Upper lobe of right lung (tissue), 1 donor: ENCODE data around the gene ACKR2. TPM values are rescaled to one million over a fixed set of nuclear protein-coding genes. Genes with fewer than 3 reads are reported as not detected.
A peak's percentile ranks its signal among the peaks of the same experiment; 100 is the strongest.

Experiments
- ATAC-seq: fragments of 200-7000 bp; cut with Tn5 transposase; one replicate; pipeline ENCODE4 v1.9.1; 2020; ENCODE audit warnings: mild to moderate bottlenecking, moderate library complexity
- DNase-seq: peaks from one replicate; pipeline ENCODE4 v3.0.0-alpha.2; 2020
- H3K27ac ChIP-seq: fragments of 200-600 bp; one replicate; pipeline ENCODE4 v1.8.0; 2022
- H3K27me3 ChIP-seq: fragments of 200-600 bp; one replicate; pipeline ENCODE4 v1.8.0; 2022; ENCODE audit warnings: mild to moderate bottlenecking
- H3K36me3 ChIP-seq: fragments of 200-600 bp; one replicate; pipeline ENCODE4 v1.8.0; 2022
- H3K4me1 ChIP-seq: fragments of 200-600 bp; one replicate; pipeline ENCODE4 v1.8.0; 2022
- H3K4me3 ChIP-seq: fragments of 200-600 bp; one replicate; pipeline ENCODE4 v1.8.0; 2022; ENCODE audit warnings: mild to moderate bottlenecking
- H3K9me3 ChIP-seq: fragments of 200-600 bp; one replicate; pipeline ENCODE4 v1.8.0; 2022
- intact Hi-C: fragments of 100-400 bp; cut with DNase I; formaldehyde crosslinking; loops from one replicate; pipeline ENCODE4 v1.11.0; 2022
- total RNA-seq: library from RNA; stranded (reverse); fragmentation: NEBNext Ultra II Directional; extraction: Animal tissue kit (Norgen Biotek cat#: 25700); gene quantifications from one replicate; pipeline ENCODE4 v1.2.1, GENCODE V29; 2021
- TF ChIP-seq, protein P1 (sequence below): fragments of 200-600 bp; IDR thresholded peaks from one replicate; pipeline ENCODE4 v1.8.0; 2022; ENCODE audit warnings: antibody characterized with exemption
- donor health status: DM: no; HTN: yes; CAD: no; lungs with severe emphysema.

Gene ACKR2
- total RNA-seq, 1 donor from 2014 or later, result 5.2 TPM

DNA sequence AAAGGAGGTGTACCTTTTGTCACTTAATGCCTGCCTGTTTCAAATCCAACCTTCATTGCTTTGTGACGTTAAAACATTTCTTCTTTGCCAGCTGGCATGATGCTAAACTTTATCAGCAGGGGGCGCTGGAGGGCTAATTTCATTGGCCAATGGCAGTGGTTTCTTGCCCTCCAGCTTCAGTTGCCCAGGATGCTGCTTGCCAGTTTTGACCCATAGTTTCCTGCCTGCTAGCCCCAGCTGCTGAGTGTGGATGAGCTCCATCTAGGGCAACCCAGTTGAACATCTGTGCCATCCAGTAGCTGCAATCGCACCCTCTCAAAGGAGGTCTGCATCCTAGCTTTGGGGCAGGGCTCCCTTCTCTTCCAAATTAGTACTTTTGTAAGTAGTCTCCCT lies 22.1 kb downstream of the ACKR2 start:
- DNase-seq, result peak; percentile 76
- peak; percentile 87 for ATAC-seq
- TF ChIP-seq, protein P1, sequence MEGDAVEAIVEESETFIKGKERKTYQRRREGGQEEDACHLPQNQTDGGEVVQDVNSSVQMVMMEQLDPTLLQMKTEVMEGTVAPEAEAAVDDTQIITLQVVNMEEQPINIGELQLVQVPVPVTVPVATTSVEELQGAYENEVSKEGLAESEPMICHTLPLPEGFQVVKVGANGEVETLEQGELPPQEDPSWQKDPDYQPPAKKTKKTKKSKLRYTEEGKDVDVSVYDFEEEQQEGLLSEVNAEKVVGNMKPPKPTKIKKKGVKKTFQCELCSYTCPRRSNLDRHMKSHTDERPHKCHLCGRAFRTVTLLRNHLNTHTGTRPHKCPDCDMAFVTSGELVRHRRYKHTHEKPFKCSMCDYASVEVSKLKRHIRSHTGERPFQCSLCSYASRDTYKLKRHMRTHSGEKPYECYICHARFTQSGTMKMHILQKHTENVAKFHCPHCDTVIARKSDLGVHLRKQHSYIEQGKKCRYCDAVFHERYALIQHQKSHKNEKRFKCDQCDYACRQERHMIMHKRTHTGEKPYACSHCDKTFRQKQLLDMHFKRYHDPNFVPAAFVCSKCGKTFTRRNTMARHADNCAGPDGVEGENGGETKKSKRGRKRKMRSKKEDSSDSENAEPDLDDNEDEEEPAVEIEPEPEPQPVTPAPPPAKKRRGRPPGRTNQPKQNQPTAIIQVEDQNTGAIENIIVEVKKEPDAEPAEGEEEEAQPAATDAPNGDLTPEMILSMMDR, result peak; percentile 76
- no peaks in the 10 kb centered on the region for H3K36me3 ChIP-seq
- H3K9me3 ChIP-seq, result no peaks in the 10 kb centered on the region
- intact Hi-C loops, result loop anchor here (5.0 kb wide), 1 partner anchor 49 kb away; no protein-coding TSS in a partner anchor
- H3K4me3 ChIP-seq, result no peak overlapping the region
- H3K27ac ChIP-seq, result no peak overlapping the region
- peaks cover 3% of the 10 kb centered on the region for H3K4me1 ChIP-seq
- no peaks in the 10 kb centered on the region for H3K27me3 ChIP-seq

DNA sequence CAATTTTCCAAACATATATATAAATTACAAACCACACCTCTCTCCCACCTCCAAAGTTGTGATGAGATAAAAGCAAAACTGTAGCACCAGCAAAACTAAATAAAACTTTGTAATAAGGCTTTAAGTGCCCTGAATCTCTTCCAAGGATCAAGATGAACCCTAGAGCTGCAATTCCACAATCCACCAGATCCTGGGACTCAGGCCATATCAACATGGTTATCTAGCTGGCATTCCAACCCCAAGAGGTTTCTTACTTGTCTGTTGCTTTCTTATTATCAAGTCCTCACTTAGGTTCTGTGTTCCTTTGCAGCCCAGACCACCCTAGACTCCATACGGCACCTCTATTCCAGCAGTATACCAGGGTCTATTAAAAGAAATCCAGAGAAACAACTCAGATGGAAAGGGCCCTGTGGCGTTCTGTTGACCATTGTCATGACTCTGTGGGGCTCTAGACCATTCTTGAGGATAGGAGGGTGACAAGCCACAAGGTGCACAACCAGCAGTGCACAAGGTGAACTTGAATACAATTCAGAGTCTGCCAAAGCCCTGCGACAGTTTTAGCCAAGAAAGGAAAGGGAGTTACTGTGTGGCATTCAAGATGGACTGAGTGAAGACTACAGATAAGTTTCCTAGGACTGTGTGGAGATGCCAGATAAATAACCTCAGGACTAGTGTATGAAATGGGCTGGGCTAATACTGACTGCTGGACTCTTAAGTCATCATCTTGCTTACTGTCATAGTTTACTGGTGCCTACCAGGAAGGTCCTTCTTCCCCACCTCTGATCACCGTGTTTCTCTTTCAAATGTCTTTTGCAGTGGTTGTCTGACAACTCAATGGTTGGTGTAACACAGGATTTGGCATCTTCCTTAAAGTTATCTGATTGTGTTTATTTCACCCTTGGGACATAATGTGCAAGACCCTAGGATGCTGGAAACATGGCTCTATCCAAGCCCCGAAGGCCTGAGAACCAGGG lies 27.2 kb downstream of the ACKR2 start:
- Histone ChIP-seq H3K27ac (no peak overlapping the region), H3K27me3 (no peaks in the 10 kb centered on the region), H3K36me3 (no peaks in the 10 kb centered on the region), H3K4me1 (no peaks in the 10 kb centered on the region), H3K4me3 (no peak overlapping the region), H3K9me3 (no peaks in the 10 kb centered on the region)
- intact Hi-C loops, result no loop called here
- TF ChIP-seq, protein P1, result no peak
- ATAC-seq, result no peak
- no peak for DNase-seq

DNA sequence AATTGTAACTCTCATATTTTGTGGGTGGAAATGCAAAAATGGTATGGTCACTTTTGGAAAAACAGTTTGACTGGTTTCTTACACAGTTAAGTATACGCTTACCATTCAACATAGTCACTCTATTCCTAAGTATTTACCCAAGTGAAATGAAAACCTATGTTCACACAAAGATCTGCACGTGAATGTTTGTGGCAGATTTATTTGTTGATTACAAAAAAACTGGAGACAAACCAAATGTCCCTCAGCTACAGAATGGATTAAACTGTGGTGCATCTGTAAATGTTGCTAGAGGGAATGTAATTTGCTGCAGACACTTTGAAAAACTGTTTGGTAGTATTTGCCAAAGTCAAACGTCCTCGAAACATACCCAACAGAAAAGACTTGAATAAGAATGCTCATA lies 29.3 kb downstream of the ACKR2 start:
- DNase-seq (no peak), ATAC-seq (no peak)
- Histone ChIP-seq H3K36me3 (no peaks in the 10 kb centered on the region), H3K4me3 (no peak overlapping the region), H3K27me3 (no peaks in the 10 kb centered on the region), H3K9me3 (no peaks in the 10 kb centered on the region), H3K4me1 (peaks cover 3% of the 10 kb centered on the region), H3K27ac (no peak overlapping the region)
- intact Hi-C loops, result no loop called here
- TF ChIP-seq, protein P1, result no peak

DNA sequence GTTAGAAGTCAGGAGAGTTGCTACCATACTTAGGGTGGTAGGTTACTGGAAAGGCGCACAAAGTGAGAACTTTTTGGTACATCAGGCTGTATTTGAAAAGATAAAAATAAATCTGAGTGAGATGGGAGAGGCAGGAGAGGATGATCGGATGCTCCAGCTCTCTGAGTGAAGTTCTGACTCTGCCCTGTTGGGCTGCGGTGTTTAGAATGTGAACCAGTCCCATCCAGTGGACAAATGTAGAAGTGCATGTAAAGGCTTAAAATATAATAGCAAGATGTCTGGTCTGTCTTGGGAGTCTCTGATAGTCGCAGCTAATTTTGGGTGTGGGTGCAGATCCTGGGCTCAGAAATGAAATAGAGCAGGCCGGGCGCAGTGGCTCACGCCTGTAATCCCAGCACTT lies 30.4 kb downstream of the ACKR2 start:
- peak; percentile 89 for ATAC-seq
- no peaks in the 10 kb centered on the region for H3K27me3 ChIP-seq
- TF ChIP-seq, protein P1, result peak; percentile 67
- H3K36me3 ChIP-seq, result no peaks in the 10 kb centered on the region
- H3K4me1 ChIP-seq, result peaks cover 12% of the 10 kb centered on the region
- H3K4me3 ChIP-seq, result no peak overlapping the region
- DNase-seq, result no peak
- H3K9me3 ChIP-seq, result no peaks in the 10 kb centered on the region
- intact Hi-C loops, result no loop called here
- no peak overlapping the region for H3K27ac ChIP-seq

DNA sequence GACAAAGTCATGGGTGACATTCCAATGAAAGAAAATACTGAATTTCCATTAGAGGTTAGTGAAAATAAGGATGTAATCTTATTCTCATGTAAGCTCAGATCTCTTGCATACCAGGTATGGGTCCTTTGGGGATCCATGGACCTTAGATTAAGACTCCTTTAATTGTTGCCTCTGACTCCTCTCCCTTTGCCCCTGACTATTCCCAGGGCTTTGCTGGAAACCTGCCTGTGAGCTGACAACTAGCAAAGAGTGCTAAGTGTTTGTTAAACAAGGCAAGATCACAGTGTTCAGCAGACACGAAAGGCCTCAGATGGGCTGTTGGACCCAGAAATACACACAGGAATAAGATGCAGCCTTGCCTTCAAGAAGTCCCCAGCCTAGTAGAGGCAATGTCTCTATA lies 32.1 kb downstream of the ACKR2 start:
- H3K27ac ChIP-seq, result no peak overlapping the region
- no peaks in the 10 kb centered on the region for H3K36me3 ChIP-seq
- no peak for DNase-seq
- no peak overlapping the region for H3K4me3 ChIP-seq
- intact Hi-C loops, result no loop called here
- peaks cover 20% of the 10 kb centered on the region for H3K4me1 ChIP-seq
- ATAC-seq, result no peak
- no peaks in the 10 kb centered on the region for H3K9me3 ChIP-seq
- TF ChIP-seq, protein P1, result no peak
- no peaks in the 10 kb centered on the region for H3K27me3 ChIP-seq
